Psoas muscle (tissue), 8 donors: Measurements from ENCODE around the gene SLCO3A1. TPM values are rescaled to one million over a fixed set of nuclear protein-coding genes. Genes with fewer than 3 reads are reported as not detected.

Experiments used
- ATAC-seq, 4 donors: fragments of 200-7000 bp; cut with Tn5 transposase; one replicate each; pipeline ENCODE4 v1.9.1; 2020; ENCODE audit warnings: moderate library complexity in 3 of 4, mild to moderate bottlenecking in 2 of 4
- DNase-seq, 2 donors: peaks; one replicate each; pipeline ENCODE4 v3.0.0-alpha.2; 2020
- H3K27ac ChIP-seq: fragments of 200-600 bp; one replicate; pipeline ENCODE4 v1.8.0; 2022
- H3K27me3 ChIP-seq, 3 donors: fragments of 200-600 bp in 1 of 3; one replicate each; pipeline versions ENCODE4 v1.6.1 to v1.8.0; 2013 to 2022; ENCODE audit warnings: low read length in 2 of 3, mild to moderate bottlenecking in 2 of 3, moderate library complexity in 1 of 3; ENCODE audit not compliant: insufficient read depth in 3 of 3
- H3K36me3 ChIP-seq, 2 donors: fragments of 200-600 bp in 1 of 2; one replicate each; pipeline versions ENCODE4 v1.6.1 to v1.8.0; 2013 to 2022; ENCODE audit warnings: low read depth in 1 of 2, mild to moderate bottlenecking in 1 of 2, moderate library complexity in 1 of 2; ENCODE audit not compliant: insufficient read depth in 1 of 2
- H3K4me1 ChIP-seq: fragments of 200-600 bp; one replicate; pipeline ENCODE4 v1.8.0; 2022
- H3K4me3 ChIP-seq: fragments of 200-600 bp; one replicate; pipeline ENCODE4 v1.8.0; 2022; ENCODE audit warnings: mild to moderate bottlenecking
- H3K9me3 ChIP-seq: fragments of 200-600 bp; one replicate; pipeline ENCODE4 v1.8.0; 2022
- CTCF ChIP-seq: fragments of 200-600 bp; IDR thresholded peaks from one replicate; pipeline ENCODE4 v1.8.0; 2022; ENCODE audit warnings: antibody characterized with exemption
- WGBS, 3 donors: extraction: QIAGEN DNeasy Blood & Tissue Kit; methylation state at CpG; one replicate each; pipeline versions ENCODE4 v1.1.6 to v1.1.7; 2013; 5-methylcytosine and 5-hydroxymethylcytosine counted together
- intact Hi-C, 2 donors: fragments of 100-400 bp; cut with DNase I; formaldehyde crosslinking; loops; one replicate each; pipeline versions ENCODE4 v1.11.0 to v1.14.2; 2022
- polyA plus RNA-seq, 3 donors: library from polyadenylated mRNA; stranded (reverse); fragments of 200-250 nt; gene quantifications; one replicate each; pipeline ENCODE4 v1.2.3, GENCODE V29; 2013
- total RNA-seq, 4 donors: library from RNA; stranded (reverse); fragmentation: NEBNext Ultra II Directional in 2 of 4; extraction: Animal tissue kit (Norgen Biotek cat#: 25700) in 2 of 4; gene quantifications; one replicate each; pipeline versions ENCODE4 v1.2.1 to v1.2.4, GENCODE V29; 2021 to 2023
- donor health status: healthy with polysubstance abuse.
- donor health status: DM: no; HTN: no; CAD: no; lungs with moderate emphysema.
- donor health status: Bipolar disorder and iron deficiency.
- donor health status: healthy.
- donor health status: DM: yes; HTN: yes; CAD: no.
- donor health status: DM: no; HTN: no; CAD: no.
- donor health status: DM: no; HTN: no; CAD: no.
- donor health status: DM: yes; HTN: yes; CAD: no.

SLCO3A1 gene
- total and polyA plus RNA-seq, 7 donors: 3.5 to 10.3 (median 9.4) TPM

- no peak for DNase-seq
- H3K27ac ChIP-seq: no peak overlapping the region
- no peak for ATAC-seq
- no peaks in the 10 kb centered on the region for H3K9me3 ChIP-seq
- TF ChIP-seq CTCF: no peak
- peaks cover 19% of the 10 kb centered on the region for H3K4me1 ChIP-seq
- intact Hi-C loops: no loop called here
- peaks cover 0 to 5% of the 10 kb centered on the region in 2 donors for H3K36me3 ChIP-seq
- H3K4me3 ChIP-seq: no peak overlapping the region
- H3K27me3 ChIP-seq: no peaks in the 10 kb centered on the region
These were observed 267.5 kb downstream of the SLCO3A1 start for GRCh38 chr15:92121047-92121446.

GRCh38 chr15:92122259-92122658 is 268.8 kb downstream of the SLCO3A1 start:
- H3K9me3 ChIP-seq: no peaks in the 10 kb centered on the region
- no peaks in the 10 kb centered on the region for H3K27me3 ChIP-seq
- peaks cover 14% of the 10 kb centered on the region for H3K4me1 ChIP-seq
- H3K27ac ChIP-seq: no peak overlapping the region
- DNase-seq (no peak), ATAC-seq (no peak)
- 70 to 92% (median 75%) methylated on average over 2 of the region's 2 CpGs for WGBS, 3 donors
- TF ChIP-seq CTCF: no peak
- intact Hi-C loops: no loop called here
- H3K36me3 ChIP-seq: peaks cover 0 to 9% of the 10 kb centered on the region in 2 donors
- no peak overlapping the region for H3K4me3 ChIP-seq

- ATAC-seq (no peak), DNase-seq (no peak)
- peaks cover 0 to 25% of the 10 kb centered on the region in 2 donors for H3K36me3 ChIP-seq
- no peaks in the 10 kb centered on the region for H3K27me3 ChIP-seq
- no peaks in the 10 kb centered on the region for H3K9me3 ChIP-seq
- TF ChIP-seq CTCF: no peak
- no peak overlapping the region for H3K27ac ChIP-seq
- no peaks in the 10 kb centered on the region for H3K4me1 ChIP-seq
- intact Hi-C loops: no loop called here
- no peak overlapping the region for H3K4me3 ChIP-seq
- WGBS, 3 donors: 82 to 84% (median 84%) methylated on average over 6 of the region's 6 CpGs
These were observed 270.6 kb downstream of the SLCO3A1 start for GRCh38 chr15:92123962-92124656.

GRCh38 chr15:92124657-92125010 is 271.1 kb downstream of the SLCO3A1 start:
- no peak overlapping the region for H3K4me3 ChIP-seq
- ATAC-seq: no peak
- intact Hi-C loops: no loop called here
- no peaks in the 10 kb centered on the region for H3K9me3 ChIP-seq
- no peaks in the 10 kb centered on the region for H3K4me1 ChIP-seq
- no peak overlapping the region for H3K27ac ChIP-seq
- no peaks in the 10 kb centered on the region for H3K27me3 ChIP-seq
- no peak for TF ChIP-seq CTCF
- WGBS, 3 donors: 68 to 71% (median 70%) methylated on average over 3 of the region's 3 CpGs
- no peak for DNase-seq
- H3K36me3 ChIP-seq: peaks cover 0 to 26% of the 10 kb centered on the region in 2 donors

- intact Hi-C loops: no loop called here
- no peak overlapping the region for H3K27ac ChIP-seq
- WGBS, 3 donors: 94 to 96% (median 95%) methylated on average over 5 of the region's 5 CpGs
These were observed 275.3 kb downstream of the SLCO3A1 start for GRCh38 chr15:92128788-92129187.

More at GRCh38 chr15:92128788-92129187, 275.3 kb downstream of the SLCO3A1 start:
- peaks cover 0 to 22% of the 10 kb centered on the region in 2 donors for H3K36me3 ChIP-seq
- H3K9me3 ChIP-seq: no peaks in the 10 kb centered on the region
- no peak for TF ChIP-seq CTCF
- DNase-seq (no peak), ATAC-seq (no peak)
- H3K27me3 ChIP-seq: no peaks in the 10 kb centered on the region
- no peak overlapping the region for H3K4me3 ChIP-seq
- H3K4me1 ChIP-seq: no peaks in the 10 kb centered on the region
